Trophoblast cell (in vitro differentiated cells and primary cell): Measurements from ENCODE around the gene KCNJ10.
A peak's percentile ranks its signal among the peaks of the same experiment; 100 is the strongest.

Source experiments
- DNase-seq, 2 donors: peaks; one replicate each; pipeline ENCODE4 v3.0.0-alpha.2; 2016
- H2AFZ ChIP-seq: 2 replicates; pipeline ENCODE4 v1.6.1; 2013; ENCODE audit warnings: low read length, moderate library complexity, mild to moderate bottlenecking; ENCODE audit not compliant: insufficient read depth, poor library complexity
- H2AK5ac ChIP-seq: 2 replicates; pipeline ENCODE4 v1.6.1; 2013; ENCODE audit warnings: mild to moderate bottlenecking, low read length
- H2BK120ac ChIP-seq: 2 replicates; pipeline ENCODE4 v1.6.1; 2013; ENCODE audit warnings: low read length, mild to moderate bottlenecking, moderate library complexity; ENCODE audit not compliant: insufficient read depth, poor library complexity
- H2BK12ac ChIP-seq: 2 replicates; pipeline ENCODE4 v1.6.1; 2013; ENCODE audit warnings: mild to moderate bottlenecking, low read length, moderate library complexity
- H2BK5ac ChIP-seq: 2 replicates; pipeline ENCODE4 v1.6.1; 2013; ENCODE audit warnings: low read length, low read depth, moderate library complexity, mild to moderate bottlenecking; ENCODE audit not compliant: poor library complexity
- H3K14ac ChIP-seq: 2 replicates; pipeline ENCODE4 v1.6.1; 2013; ENCODE audit warnings: mild to moderate bottlenecking, low read length
- H3K18ac ChIP-seq: 2 replicates; pipeline ENCODE4 v1.6.1; 2013; ENCODE audit warnings: mild to moderate bottlenecking, low read length
- H3K23ac ChIP-seq: 2 replicates; pipeline ENCODE4 v1.6.1; 2013; ENCODE audit warnings: low read length
- H3K27ac ChIP-seq: 2 replicates; pipeline ENCODE4 v1.5.1; 2013; ENCODE audit warnings: low read depth, mild to moderate bottlenecking, inconsistent platforms, low read length, moderate library complexity
- H3K27me3 ChIP-seq: 2 replicates; pipeline ENCODE4 v1.6.1; 2013; ENCODE audit warnings: inconsistent platforms, mild to moderate bottlenecking, low read length, moderate library complexity; ENCODE audit not compliant: insufficient read depth
- H3K36me3 ChIP-seq, 2 experiments: 1 replicate in 1 of 2; 2 replicates in 1 of 2; pipeline ENCODE4 v1.6.1; 2013; ENCODE audit warnings: low read length in 2 of 2, mild to moderate bottlenecking in 2 of 2, moderate library complexity in 1 of 2; ENCODE audit not compliant: insufficient read depth in 2 of 2, control insufficient read depth in 1 of 2
- H3K4ac ChIP-seq: 2 replicates; pipeline ENCODE4 v1.6.1; 2013; ENCODE audit warnings: low read depth, mild to moderate bottlenecking, low read length, moderate library complexity
- H3K4me1 ChIP-seq, 2 experiments: 1 replicate in 1 of 2; 2 replicates in 1 of 2; pipeline ENCODE4 v1.6.1; 2013; ENCODE audit warnings: low read length in 2 of 2, mild to moderate bottlenecking in 2 of 2, moderate library complexity in 1 of 2; ENCODE audit not compliant: insufficient read depth in 2 of 2, control insufficient read depth in 1 of 2
- H3K4me2 ChIP-seq: 2 replicates; pipeline ENCODE4 v1.6.1; 2013; ENCODE audit warnings: inconsistent platforms, mild to moderate bottlenecking, low read length, moderate library complexity
- H3K4me3 ChIP-seq: 2 replicates; pipeline ENCODE4 v1.5.1; 2013; ENCODE audit warnings: mild to moderate bottlenecking, low read depth, low read length, inconsistent platforms
- H3K79me1 ChIP-seq: one replicate; pipeline ENCODE4 v1.6.1; 2013; ENCODE audit warnings: low read length
- H3K79me2 ChIP-seq: 2 replicates; pipeline ENCODE4 v1.6.1; 2013; ENCODE audit warnings: low read length, mild to moderate bottlenecking; ENCODE audit not compliant: control insufficient read depth, insufficient read depth, poor library complexity
- H3K9ac ChIP-seq: 2 replicates; pipeline ENCODE4 v1.6.1; 2013; ENCODE audit warnings: mild to moderate bottlenecking, low read length
- H3K9me3 ChIP-seq: 2 replicates; pipeline ENCODE4 v1.6.1; 2013; ENCODE audit warnings: low read depth, mild to moderate bottlenecking, control low read depth, inconsistent platforms, low read length; ENCODE audit not compliant: insufficient read depth
- H4K12ac ChIP-seq: 2 replicates; pipeline ENCODE4 v1.6.1; 2013; ENCODE audit warnings: low read depth, mild to moderate bottlenecking, low read length, moderate library complexity
- H4K8ac ChIP-seq: 2 replicates; pipeline ENCODE4 v1.6.1; 2013; ENCODE audit warnings: low read depth, mild to moderate bottlenecking, low read length, moderate library complexity
- H4K91ac ChIP-seq: one replicate; pipeline ENCODE4 v1.6.1; 2013; ENCODE audit warnings: low read depth, mild to moderate bottlenecking, low read length, moderate library complexity
- WGBS: extraction: QIAGEN DNeasy Blood & Tissue Kit; methylation state at CpG from one replicate; pipeline ENCODE4 v1.1.7; 2013; ENCODE audit warnings: missing lambda C conversion rate; ENCODE audit not compliant: insufficient read length, insufficient coverage; ENCODE audit errors: extremely low coverage; 5-methylcytosine and 5-hydroxymethylcytosine counted together

KCNJ10 gene

GRCh38 chr1:160097911-160098851, 28.2 kb upstream of the KCNJ10 start, which contains the start of gene IGSF8:
TSS of gene IGSF8 (minus strand) at chr1:160098619. CDS start at chr1:160098472, 147 bp downstream.
- Histone ChIP-seq H4K12ac (peak within 1 kb of the TSS; percentile 26), H2AFZ (peak within 1 kb of the TSS; percentile 71)
- WGBS: no CpG with 5 or more reads among the region's 64 CpGs

GRCh38 chr1:160097151-160097910, 27.4 kb upstream of the KCNJ10 start:
- Histone ChIP-seq H4K91ac (no peak overlapping the region), H3K4me3 (no peak overlapping the region), H2BK5ac (no peak overlapping the region), H3K79me2 (no peaks in the 10 kb centered on the region), H3K27me3 (no peaks in the 10 kb centered on the region), H3K14ac (no peak overlapping the region), H2AFZ (no peak overlapping the region), H3K27ac (no peak overlapping the region), H3K4me2 (peak overlapping the region; percentile 96), H3K36me3 (peaks cover 0 to 2% of the 10 kb centered on the region in 2 experiments), H3K4ac (no peak overlapping the region), H3K18ac (no peak overlapping the region), H4K12ac (no peak overlapping the region), H2AK5ac (no peak overlapping the region), H3K23ac (no peak overlapping the region), H2BK120ac (no peak overlapping the region), H3K79me1 (peaks cover 2% of the 10 kb centered on the region), H2BK12ac (no peak overlapping the region), H3K9ac (no peak overlapping the region), H3K4me1 (peaks cover 18 to 20% of the 10 kb centered on the region in 2 experiments), H3K9me3 (peaks cover 2% of the 10 kb centered on the region), H4K8ac (no peak overlapping the region)
- peak in 1 of 2 donors; percentile 19 for DNase-seq
- no CpG with 5 or more reads among the region's 5 CpGs for WGBS

More at GRCh38 chr1:160097911-160098851, 28.2 kb upstream of the KCNJ10 start, which contains the start of gene IGSF8:
- Histone ChIP-seq H4K91ac (peak within 1 kb of the TSS; percentile 23), H3K4me1 (peaks cover 18 to 20% of the 10 kb centered on the region in 2 experiments), H2BK12ac (no peak within 1 kb of the TSS), H3K27me3 (no peaks in the 10 kb centered on the region), H3K27ac (no peak within 1 kb of the TSS), H2BK120ac (no peak within 1 kb of the TSS), H3K14ac (no peak within 1 kb of the TSS), H3K79me2 (no peaks in the 10 kb centered on the region), H3K9ac (peak within 1 kb of the TSS; percentile 52), H4K8ac (peak within 1 kb of the TSS; percentile 15), H3K4ac (no peak within 1 kb of the TSS), H3K23ac (no peak within 1 kb of the TSS), H3K79me1 (peaks cover 2% of the 10 kb centered on the region), H3K18ac (peak within 1 kb of the TSS; percentile 3), H2AK5ac (no peak within 1 kb of the TSS), H3K4me2 (peak within 1 kb of the TSS; percentile 96), H3K4me3 (peak within 1 kb of the TSS; percentile 78), H2BK5ac (no peak within 1 kb of the TSS), H3K36me3 (no peaks in the 10 kb centered on the region), H3K9me3 (peaks cover 2% of the 10 kb centered on the region)
- peak; percentile 54 to 81 for DNase-seq

GRCh38 chr1:160096274-160097116, 26.5 kb upstream of the KCNJ10 start:
- Histone ChIP-seq H4K12ac (no peak overlapping the region), H3K9ac (no peak overlapping the region), H4K91ac (no peak overlapping the region), H3K36me3 (peaks cover 0 to 5% of the 10 kb centered on the region in 2 experiments), H3K14ac (no peak overlapping the region), H3K4me1 (peaks cover 18 to 20% of the 10 kb centered on the region in 2 experiments), H4K8ac (no peak overlapping the region), H3K4me2 (no peak overlapping the region), H2BK12ac (no peak overlapping the region), H3K79me2 (no peaks in the 10 kb centered on the region), H3K79me1 (peaks cover 2% of the 10 kb centered on the region), H3K18ac (no peak overlapping the region), H3K9me3 (peaks cover 5% of the 10 kb centered on the region), H2BK5ac (no peak overlapping the region), H2AK5ac (no peak overlapping the region), H2AFZ (no peak overlapping the region), H3K23ac (no peak overlapping the region), H3K4me3 (no peak overlapping the region), H2BK120ac (no peak overlapping the region), H3K4ac (no peak overlapping the region), H3K27me3 (no peaks in the 10 kb centered on the region), H3K27ac (no peak overlapping the region)
- WGBS: no CpG with 5 or more reads among the region's 4 CpGs
- DNase-seq: peak; percentile 98 to 99
